ENCODE data around the gene SLC39A11. TPM values are rescaled to one million over a fixed set of nuclear protein-coding genes. Genes with fewer than 3 reads are reported as not detected.
A peak's percentile ranks its signal among the peaks of the same experiment; 100 is the strongest.

Gene SLC39A11
- total RNA-seq, 1 experiment from 2014 or later, result 46.4 TPM

DNA sequence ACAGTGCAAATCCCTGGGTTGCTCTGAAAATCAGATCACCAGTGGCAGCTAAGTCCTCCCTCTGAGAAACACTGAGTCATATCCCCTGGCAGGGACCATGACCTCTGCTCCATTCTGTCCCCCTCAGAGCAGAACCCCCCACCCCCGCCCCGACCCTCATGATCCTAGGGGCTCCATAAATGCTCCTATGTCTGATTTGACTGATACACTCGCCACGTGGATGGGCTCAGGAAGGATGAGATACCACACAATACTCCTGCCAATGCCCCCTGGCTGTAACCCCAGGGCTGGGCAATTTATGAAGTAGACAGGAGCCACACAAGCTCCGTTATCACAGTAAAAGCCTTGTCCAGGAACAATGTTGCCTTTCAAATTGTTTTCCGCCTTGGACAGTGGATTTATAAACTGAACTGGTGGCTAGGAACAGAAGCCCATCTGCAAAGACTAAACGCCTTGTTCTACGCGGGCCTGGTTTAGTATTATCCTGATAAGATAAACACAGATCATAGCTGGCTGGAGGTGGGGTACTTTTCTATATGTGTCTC lies 394.8 kb downstream of the SLC39A11 start:
- DNase-seq (ENCODE audit: low read depth, low spot score), result no peak
- ChIA-PET RAD21 (ENCODE audit: low non-redundant PET in 1 of 2, low total read pairs in 2 of 2, uncharacterized antibody in 2 of 2, unreplicated experiment in 2 of 2) (interaction anchor here (1.5 to 1.6 kb wide), 2 partner anchors 13 to 19 kb away, joined by 4 to 5 read pairs; no protein-coding TSS in a partner anchor), CTCF (interaction anchor here (0.6 to 3.3 kb wide), 4 partner anchors 12 to 141 kb away, joined by 3 to 19 read pairs (median 4); no protein-coding TSS in a partner anchor), POLR2A (interaction anchor here (0.8 to 2.8 kb wide), 4 partner anchors 10 to 105 kb away, joined by 3 to 7 read pairs (median 4); no protein-coding TSS in a partner anchor)
- Histone ChIP-seq H3K4me2 (ENCODE audit: low read length) (peak overlapping the region; percentile 14), H3K79me2 (ENCODE audit: insufficient read depth, low read length) (no peaks in the 10 kb centered on the region), H3K4me1 (ENCODE audit: control insufficient read depth in 1 of 2, insufficient read depth in 2 of 2, low read length in 2 of 2) (peaks cover 14 to 43% of the 10 kb centered on the region in 2 experiments), H2AFZ (ENCODE audit: low read depth, low read length, poor library complexity, severe bottlenecking) (no peak overlapping the region), H3K4me3 (replicated peaks in 1 of 2; ENCODE audit: low read depth in 1 of 2, low read length in 2 of 2) (no peak overlapping the region), H3K9ac (ENCODE audit: low read length) (peak overlapping the region; percentile 6; the same call in 1 of the 2 replicates), H3K27ac (ENCODE audit: low read depth, low read length) (no peak overlapping the region), H4K20me1 (ENCODE audit: insufficient read depth) (no peaks in the 10 kb centered on the region), H3K9me3 (ENCODE audit: control insufficient read depth in 1 of 2, insufficient read depth in 1 of 2, low read depth in 1 of 2, low read length in 2 of 2) (peaks cover 0 to 4% of the 10 kb centered on the region in 2 experiments; a peak in 1 of 4 replicates), H3K36me3 (ENCODE audit: control insufficient read depth in 1 of 2, insufficient read depth in 2 of 2, low read length in 2 of 2) (no peaks in the 10 kb centered on the region; a peak in 1 of 4 replicates), H3K9me2 (ENCODE audit: insufficient read depth) (no peaks in the 10 kb centered on the region), H3K27me3 (ENCODE audit: insufficient read depth, low read length) (no peaks in the 10 kb centered on the region)
- TF ChIP-seq RAD21 (IDR thresholded peaks at IDR 0.05; ENCODE audit: low read depth) (no peak), CTCF (IDR thresholded peaks at IDR 0.05 in 2 of 3, conservative IDR thresholded peaks at IDR 0.05 in 1 of 3; ENCODE audit: borderline replicate concordance in 1 of 3, insufficient read depth in 1 of 3, low read depth in 2 of 3, low read length in 2 of 3) (peak in 1 of 3 experiments; percentile 23; a peak in 1 of 6 replicates), YY1 (IDR thresholded peaks at IDR 0.05; ENCODE audit: extremely low read depth, insufficient replicate concordance, low read depth, low read length) (no peak)
- intact Hi-C loops (cut with micrococcal nuclease), result no loop called here
- no TSS peak for BruUV-seq (replicated peaks)
- ATAC-seq, result no peak

GRCh38 chr17:72696721-72697120 lies 395.8 kb downstream of the SLC39A11 start:
- intact Hi-C loops (cut with micrococcal nuclease), result no loop called here
- H3K27me3 ChIP-seq (ENCODE audit: insufficient read depth, low read length), result no peaks in the 10 kb centered on the region
- no peak overlapping the region for H3K4me3 ChIP-seq (replicated peaks in 1 of 2; ENCODE audit: low read depth in 1 of 2, low read length in 2 of 2)
- H2AFZ ChIP-seq (ENCODE audit: low read depth, low read length, poor library complexity, severe bottlenecking), result no peak overlapping the region
- H3K4me1 ChIP-seq (ENCODE audit: control insufficient read depth in 1 of 2, insufficient read depth in 2 of 2, low read length in 2 of 2), result peaks cover 7 to 34% of the 10 kb centered on the region in 2 experiments
- H3K79me2 ChIP-seq (ENCODE audit: insufficient read depth, low read length), result no peaks in the 10 kb centered on the region
- DNase-seq (ENCODE audit: low read depth, low spot score), result no peak
- no TSS peak for BruUV-seq (replicated peaks)
- no peak overlapping the region for H3K9ac ChIP-seq (ENCODE audit: low read length)
- peaks cover 0 to 4% of the 10 kb centered on the region in 2 experiments; a peak in 1 of 4 replicates for H3K9me3 ChIP-seq (ENCODE audit: control insufficient read depth in 1 of 2, insufficient read depth in 1 of 2, low read depth in 1 of 2, low read length in 2 of 2)
- RAD21 ChIA-PET (ENCODE audit: low non-redundant PET in 1 of 2, low total read pairs in 2 of 2, uncharacterized antibody in 2 of 2, unreplicated experiment in 2 of 2), result no interaction called here
- POLR2A ChIA-PET, result interaction anchor here (1.2 to 2.8 kb wide), 2 partner anchors 15 to 104 kb away, joined by 3 to 7 read pairs; no protein-coding TSS in a partner anchor
- no peaks in the 10 kb centered on the region for H3K9me2 ChIP-seq (ENCODE audit: insufficient read depth)
- CTCF ChIA-PET, result interaction anchor here (3.3 kb wide), 1 partner anchor 140 kb away, joined by 19 read pairs; no protein-coding TSS in a partner anchor
- no peaks in the 10 kb centered on the region for H4K20me1 ChIP-seq (ENCODE audit: insufficient read depth)
- no peak for ATAC-seq
- no peaks in the 10 kb centered on the region; a peak in 1 of 4 replicates for H3K36me3 ChIP-seq (ENCODE audit: control insufficient read depth in 1 of 2, insufficient read depth in 2 of 2, low read length in 2 of 2)
- H3K27ac ChIP-seq (ENCODE audit: low read depth, low read length), result no peak overlapping the region
- no peak overlapping the region for H3K4me2 ChIP-seq (ENCODE audit: low read length)
- TF ChIP-seq, protein P1, sequence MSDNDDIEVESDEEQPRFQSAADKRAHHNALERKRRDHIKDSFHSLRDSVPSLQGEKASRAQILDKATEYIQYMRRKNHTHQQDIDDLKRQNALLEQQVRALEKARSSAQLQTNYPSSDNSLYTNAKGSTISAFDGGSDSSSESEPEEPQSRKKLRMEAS (IDR thresholded peaks at IDR 0.05), result no peak
- no peak for TF ChIP-seq YY1 (IDR thresholded peaks at IDR 0.05; ENCODE audit: extremely low read depth, insufficient replicate concordance, low read depth, low read length)
- TF ChIP-seq TCF7L2 (IDR thresholded peaks at IDR 0.05; ENCODE audit: borderline replicate concordance, extremely low read depth, insufficient read depth, insufficient read length), result no peak
- TF ChIP-seq POLR2A (IDR thresholded peaks at IDR 0.05; ENCODE audit: borderline replicate concordance, extremely low read depth, insufficient read depth, insufficient read length), result no peak
- TF ChIP-seq, protein P2, sequence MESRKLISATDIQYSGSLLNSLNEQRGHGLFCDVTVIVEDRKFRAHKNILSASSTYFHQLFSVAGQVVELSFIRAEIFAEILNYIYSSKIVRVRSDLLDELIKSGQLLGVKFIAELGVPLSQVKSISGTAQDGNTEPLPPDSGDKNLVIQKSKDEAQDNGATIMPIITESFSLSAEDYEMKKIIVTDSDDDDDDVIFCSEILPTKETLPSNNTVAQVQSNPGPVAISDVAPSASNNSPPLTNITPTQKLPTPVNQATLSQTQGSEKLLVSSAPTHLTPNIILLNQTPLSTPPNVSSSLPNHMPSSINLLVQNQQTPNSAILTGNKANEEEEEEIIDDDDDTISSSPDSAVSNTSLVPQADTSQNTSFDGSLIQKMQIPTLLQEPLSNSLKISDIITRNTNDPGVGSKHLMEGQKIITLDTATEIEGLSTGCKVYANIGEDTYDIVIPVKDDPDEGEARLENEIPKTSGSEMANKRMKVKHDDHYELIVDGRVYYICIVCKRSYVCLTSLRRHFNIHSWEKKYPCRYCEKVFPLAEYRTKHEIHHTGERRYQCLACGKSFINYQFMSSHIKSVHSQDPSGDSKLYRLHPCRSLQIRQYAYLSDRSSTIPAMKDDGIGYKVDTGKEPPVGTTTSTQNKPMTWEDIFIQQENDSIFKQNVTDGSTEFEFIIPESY (IDR thresholded peaks at IDR 0.05; ENCODE audit: extremely low read depth, insufficient replicate concordance, low read length), result no peak
- no peak for TF ChIP-seq EZH2 (IDR thresholded peaks at IDR 0.05)
- TF ChIP-seq RAD21 (IDR thresholded peaks at IDR 0.05; ENCODE audit: low read depth), result no peak
- no peak for TF ChIP-seq EZH2phosphoT487 (IDR thresholded peaks at IDR 0.05; ENCODE audit: borderline replicate concordance)
- TF ChIP-seq JUND (IDR thresholded peaks at IDR 0.05), result no peak
- TF ChIP-seq EGR1 (IDR thresholded peaks at IDR 0.05; ENCODE audit: low read depth), result no peak
- TF ChIP-seq ATF3 (IDR thresholded peaks at IDR 0.05), result no peak
- no peak for TF ChIP-seq FOSL1 (IDR thresholded peaks at IDR 0.05; ENCODE audit: low read depth)
- no peak for TF ChIP-seq ELF1 (IDR thresholded peaks at IDR 0.05; ENCODE audit: borderline replicate concordance, low read depth)
- TF ChIP-seq ZFX (IDR thresholded peaks at IDR 0.05), result no peak
